Ureter (tissue), 1 donor: ENCODE data around the gene KIT. TPM values are rescaled to one million over a fixed set of nuclear protein-coding genes. Genes with fewer than 3 reads are reported as not detected.

Source experiments
- DNase-seq: peaks from one replicate; pipeline ENCODE4 v3.0.0-alpha.2; 2020; ENCODE audit warnings: low spot score
- total RNA-seq: library from RNA; stranded (reverse); gene quantifications from one replicate; pipeline ENCODE4 v1.2.4, GENCODE V29; 2023
- donor health status: DM: yes; HTN: yes; CAD: no.

KIT gene
- total RNA-seq, 1 donor from 2014 or later = 21.0 TPM

- no peak for DNase-seq
Observed at GRCh38 chr4:54745031-54745770, 87.4 kb downstream of the KIT start.

GRCh38 chr4:54746218-54746617 is 88.5 kb downstream of the KIT start:
- no peak for DNase-seq

GRCh38 chr4:54750341-54750740 is 92.6 kb downstream of the KIT start:
- DNase-seq = no peak

GRCh38 chr4:54754394-54754793 is 96.6 kb downstream of the KIT start:
- no peak for DNase-seq

GRCh38 chr4:54764476-54764875 is 106.7 kb downstream of the KIT start:
- no peak for DNase-seq

- DNase-seq = no peak
Observed at GRCh38 chr4:54767376-54767775, 109.6 kb downstream of the KIT start.

- DNase-seq = no peak
Observed at GRCh38 chr4:54773022-54773421, 115.3 kb downstream of the KIT start.

- no peak for DNase-seq
Observed at GRCh38 chr4:54779036-54779435, 121.3 kb downstream of the KIT start.

GRCh38 chr4:54779476-54780148 is 121.9 kb downstream of the KIT start:
- no peak for DNase-seq

- DNase-seq = no peak
Observed at GRCh38 chr4:54780149-54780495, 122.4 kb downstream of the KIT start.

- peak; percentile 47 for DNase-seq
Observed at GRCh38 chr4:54781756-54782155, 124.0 kb downstream of the KIT start.

GRCh38 chr4:54783402-54784110 is 125.8 kb downstream of the KIT start:
- no peak for DNase-seq

- peak; percentile 79 for DNase-seq
Observed at GRCh38 chr4:54784161-54784671, 126.5 kb downstream of the KIT start.
